AML-193 (cell line): ENCODE results near the gene CACYBP.

Source experiments
- DNase-seq, 2 experiments: peaks; one replicate each; lab custom pipeline; 2025; lab: John Stamatoyannopoulos, UW

Gene CACYBP

GRCh38 chr1:174971902-174972301 lies 27.8 kb upstream of the CACYBP start:
- DNase-seq, result no peak

DNA sequence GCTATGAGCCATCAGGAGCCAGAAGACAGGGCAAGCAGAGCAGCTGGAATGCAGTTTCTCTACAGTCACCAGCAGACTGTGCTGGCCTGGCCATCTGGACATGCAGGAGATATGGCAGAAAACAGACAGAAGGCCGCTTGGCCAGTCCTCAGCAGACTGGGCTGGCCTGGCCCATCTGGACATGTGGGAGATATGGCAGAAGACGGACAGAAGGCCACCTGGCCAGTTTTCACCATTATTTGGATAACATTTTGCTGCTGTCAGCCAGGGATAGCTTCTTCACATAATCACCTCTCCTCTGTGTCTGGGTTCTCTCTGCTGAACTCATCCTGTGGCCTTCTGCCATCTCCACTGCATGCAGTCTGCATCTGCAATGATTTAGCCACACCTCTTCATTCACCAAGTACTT lies 25.0 kb upstream of the CACYBP start:
- no peak for DNase-seq

GRCh38 chr1:174975764-174976163 lies 24.0 kb upstream of the CACYBP start:
- no peak for DNase-seq

DNA sequence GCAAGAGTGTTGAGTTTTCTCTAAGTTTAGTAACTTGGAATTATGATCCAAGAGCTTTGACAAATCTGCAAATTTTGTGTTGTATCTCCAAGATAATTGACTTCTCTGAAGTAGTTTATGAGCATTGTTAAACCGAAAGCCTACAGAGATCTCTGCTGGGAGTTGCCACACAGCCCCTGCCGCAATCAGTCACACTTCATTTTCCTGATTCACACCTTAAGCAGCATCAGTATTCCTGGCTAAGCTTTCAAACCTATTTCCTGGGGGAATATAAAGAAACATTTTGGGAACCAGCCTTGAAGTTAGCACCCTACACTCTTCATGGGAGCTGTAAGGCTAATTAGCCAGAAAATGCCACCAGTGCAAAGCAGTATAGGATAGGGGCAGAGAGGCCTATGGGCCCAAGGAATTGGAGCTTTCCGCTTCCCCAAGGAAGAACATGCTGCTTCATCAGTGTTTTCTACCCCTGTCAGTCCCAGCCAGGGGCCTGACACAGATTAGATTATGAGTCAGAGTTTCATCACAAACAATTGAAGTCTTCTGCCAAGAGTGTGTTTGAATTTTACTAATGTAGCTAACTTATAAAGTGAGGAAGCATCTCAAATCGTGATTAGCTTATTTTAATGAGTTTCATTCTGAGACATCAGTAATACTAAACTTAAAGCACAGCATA lies 23.2 kb upstream of the CACYBP start:
- no peak for DNase-seq

DNA sequence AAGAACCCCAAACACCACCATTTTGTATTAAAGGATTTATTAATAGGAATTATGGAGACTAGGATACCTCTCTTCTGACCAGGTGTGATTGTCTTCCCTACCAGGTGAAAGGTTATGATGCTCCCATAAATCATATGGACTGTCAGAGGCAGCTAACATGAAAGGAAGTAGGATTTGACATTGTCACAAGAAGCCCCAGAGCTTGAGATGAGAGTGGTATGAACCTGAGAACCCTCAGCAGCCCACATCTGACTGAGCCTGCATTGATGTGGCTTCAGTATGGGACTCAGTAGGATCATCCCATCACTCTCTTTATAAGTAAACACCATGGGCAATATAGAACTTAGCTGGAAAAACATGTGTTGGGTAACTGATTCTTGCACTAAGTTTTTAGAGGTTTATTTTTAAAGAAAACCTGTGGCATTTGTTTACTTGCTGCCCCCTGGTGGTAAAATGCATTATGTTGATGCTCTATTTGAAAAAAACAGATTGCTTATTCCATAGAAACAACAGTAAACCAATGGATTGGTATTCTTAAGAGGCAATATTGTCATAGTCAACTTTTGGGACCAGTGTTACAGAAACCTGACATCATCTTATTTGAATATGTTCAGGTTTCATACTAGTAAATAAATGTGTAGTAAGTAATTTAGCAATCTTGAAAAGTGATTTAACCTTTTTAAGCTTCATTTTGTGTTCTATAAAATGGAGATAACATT lies 16.6 kb upstream of the CACYBP start:
- DNase-seq, result peak; percentile 27 to 61

DNA sequence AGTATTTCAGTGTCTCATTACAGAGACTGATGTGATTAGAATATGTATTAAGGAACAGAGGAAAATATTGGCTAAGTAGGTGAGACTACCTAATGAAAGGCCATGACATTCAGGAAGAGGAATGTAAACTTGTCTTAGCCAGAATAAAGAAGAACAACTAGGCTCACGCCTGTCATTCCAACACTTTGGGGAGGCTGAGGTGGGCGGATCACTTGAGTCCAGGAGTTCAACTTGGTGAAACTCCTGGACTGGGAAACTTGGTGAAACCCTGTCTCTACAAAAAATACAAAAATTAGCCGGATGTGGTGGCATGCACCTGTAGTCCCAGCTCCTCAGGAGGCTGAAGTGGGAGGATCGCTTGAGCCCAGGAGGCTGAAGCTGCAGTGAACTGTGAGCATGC lies 14.8 kb upstream of the CACYBP start:
- no peak for DNase-seq

DNA sequence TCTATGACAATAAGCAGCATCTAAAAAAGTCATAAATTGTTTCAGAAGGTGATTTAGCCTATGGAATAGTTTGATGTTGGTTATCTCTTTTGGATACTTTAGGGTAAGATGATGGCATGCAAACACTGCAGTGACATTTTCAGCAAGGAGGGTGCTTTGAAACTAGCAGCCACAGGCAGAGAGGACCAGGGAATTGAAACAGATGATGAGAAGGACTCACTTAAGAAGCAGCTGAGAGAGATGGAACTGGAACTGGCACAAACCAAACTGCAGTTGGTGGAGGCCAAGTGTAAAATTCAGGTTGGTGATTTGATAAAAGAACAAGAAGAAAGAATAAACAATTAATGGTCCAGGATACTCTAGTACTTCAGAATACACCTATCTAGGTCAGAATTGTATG lies 11.2 kb upstream of the CACYBP start:
- DNase-seq, result no peak

- no peak for DNase-seq
Observed at GRCh38 chr1:174988986-174989385, 10.8 kb upstream of the CACYBP start.

DNA sequence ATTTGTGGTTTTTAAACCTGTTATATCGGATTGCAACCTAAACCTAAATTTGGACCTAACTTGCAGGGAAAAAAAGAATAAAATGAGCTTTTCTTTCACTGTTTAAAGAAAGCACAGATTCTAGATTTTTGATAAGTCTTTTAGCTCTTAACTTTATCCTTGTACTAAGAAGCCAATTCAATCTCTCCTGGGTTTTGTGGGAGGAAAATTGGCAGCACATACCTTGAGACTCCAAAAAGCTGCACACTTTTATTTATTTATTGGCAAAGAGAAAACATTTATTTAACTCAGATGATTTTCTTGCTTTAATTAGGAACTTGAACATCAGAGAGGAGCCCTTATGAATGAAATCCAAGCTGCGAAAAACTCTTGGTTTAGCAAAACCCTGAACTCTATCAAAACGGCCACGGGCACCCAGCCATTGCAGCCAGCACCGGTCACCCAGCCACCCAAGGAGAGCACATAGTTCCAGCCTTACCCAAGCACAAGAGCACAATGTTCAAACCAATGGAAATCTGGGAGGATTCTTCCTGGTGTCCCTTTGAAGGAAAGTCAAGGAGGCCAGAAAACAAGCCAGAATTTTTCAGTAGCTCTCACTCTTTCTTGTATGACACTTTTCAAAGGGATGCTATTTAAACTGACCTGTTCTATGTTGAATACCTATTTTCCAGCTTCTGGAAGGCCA lies 10.1 kb upstream of the CACYBP start:
- DNase-seq, result no peak

DNA sequence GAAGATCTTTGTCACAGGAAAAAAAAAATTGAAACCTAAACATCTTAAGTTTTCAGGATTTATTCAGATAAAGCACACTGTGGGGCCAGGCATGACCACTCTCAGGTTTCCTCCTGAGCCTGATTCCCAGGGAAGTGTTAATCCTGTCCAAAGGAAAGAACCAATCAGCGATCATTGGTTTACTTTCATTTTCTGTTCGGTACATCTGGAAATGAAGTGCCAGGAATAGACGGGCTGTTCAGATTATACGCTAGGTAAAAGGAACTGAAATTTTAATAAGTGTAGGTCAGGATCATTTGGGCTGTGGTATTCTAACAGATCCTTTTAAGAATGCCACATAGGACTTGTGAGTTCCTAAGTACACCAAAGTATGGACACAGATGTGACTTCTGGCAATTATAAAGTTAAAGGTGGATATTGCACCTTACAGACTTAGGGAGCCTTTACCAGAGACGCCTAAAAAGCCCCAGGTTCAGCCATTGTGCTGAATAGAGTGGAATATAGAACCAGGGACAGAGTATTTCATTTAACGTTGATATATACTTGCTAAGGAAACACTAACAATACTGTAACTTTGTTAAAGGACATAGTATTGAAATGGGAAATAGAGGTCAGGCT lies 9.3 kb upstream of the CACYBP start:
- peak; percentile 43 to 53 for DNase-seq

- DNase-seq, result no peak
Observed at GRCh38 chr1:174991473-174991872, 8.3 kb upstream of the CACYBP start.

DNA sequence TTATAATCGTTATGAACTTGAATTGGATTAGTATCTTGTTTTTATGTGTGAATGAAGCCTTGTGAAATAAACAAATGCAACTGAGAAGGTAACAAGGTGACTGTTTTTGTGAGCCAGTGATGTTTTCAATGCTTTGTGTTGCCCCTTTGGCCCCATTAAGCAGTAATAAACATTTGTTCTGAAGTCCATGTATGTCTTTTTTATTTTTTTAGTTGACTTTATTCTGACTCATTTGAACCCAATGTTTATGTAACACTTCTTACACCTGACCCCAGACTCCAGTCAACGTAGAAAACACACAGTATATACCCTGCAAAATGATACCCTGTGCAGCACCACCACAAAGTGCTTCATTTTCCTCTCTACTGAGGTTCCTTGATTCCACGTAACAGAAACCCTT lies 4.6 kb upstream of the CACYBP start:
- no peak for DNase-seq

- DNase-seq, result no peak
Observed at GRCh38 chr1:174995916-174996315, 3.8 kb upstream of the CACYBP start.

GRCh38 chr1:174996476-174996875 lies 3.3 kb upstream of the CACYBP start:
- no peak for DNase-seq

DNA sequence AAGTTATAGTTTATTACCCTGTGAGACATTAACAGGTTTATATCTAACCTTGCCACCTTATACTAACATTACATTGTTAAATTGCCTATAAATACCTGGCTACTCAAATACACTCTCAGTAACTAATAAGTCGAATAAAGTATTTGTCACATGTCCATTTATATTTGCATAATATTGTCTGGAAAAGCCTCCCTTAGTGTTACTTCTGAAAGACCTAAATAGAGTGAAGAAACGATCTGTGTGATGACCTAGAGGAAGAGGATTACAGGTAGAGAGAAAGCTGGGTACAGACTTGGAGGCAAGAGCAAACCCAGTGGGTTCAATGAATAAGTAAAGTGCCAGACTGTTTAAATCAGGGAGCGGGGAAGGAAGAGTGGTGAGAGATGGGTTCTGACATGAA lies 2.7 kb upstream of the CACYBP start:
- DNase-seq, result no peak

GRCh38 chr1:174998569-174999215 lies 1.1 kb upstream of the CACYBP start:
- peak; percentile 60 to 63 for DNase-seq

DNA sequence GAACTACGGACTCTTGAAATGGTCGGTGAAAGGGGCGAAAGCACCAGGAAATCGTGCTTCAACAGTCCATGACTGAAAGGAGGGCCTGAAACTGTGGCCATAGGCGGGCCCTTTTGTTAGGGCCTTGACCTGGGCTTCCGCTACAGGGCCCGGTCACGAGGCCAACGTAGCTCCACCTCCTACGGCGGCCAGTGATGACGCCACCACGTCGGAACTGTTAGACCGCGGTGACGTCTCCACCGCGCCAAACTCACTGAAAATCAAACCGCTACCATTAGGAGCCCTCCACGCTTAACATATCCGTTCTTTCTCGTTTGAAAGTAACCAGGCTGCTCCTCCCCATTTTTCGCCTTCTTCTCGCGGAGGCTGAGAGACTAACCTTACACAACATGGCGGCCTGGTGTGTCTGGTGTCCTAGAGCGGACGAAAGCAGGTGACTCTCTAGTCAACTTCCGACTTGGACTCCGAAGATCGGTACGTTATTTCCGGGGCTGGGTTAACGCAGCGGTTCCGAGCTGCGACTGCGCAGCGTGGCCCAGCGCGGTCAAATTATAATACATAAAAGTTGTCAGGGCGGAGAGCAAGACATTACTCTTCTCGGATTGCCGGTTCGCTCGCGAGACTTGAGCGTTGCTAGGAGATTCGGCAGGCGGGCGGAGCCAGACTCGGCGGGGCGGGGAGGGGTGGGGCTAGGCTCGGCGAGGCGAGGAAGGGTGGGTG lies 371 bp upstream of the CACYBP start:
- peak; percentile 95 for DNase-seq

- DNase-seq, result no peak
Observed at GRCh38 chr1:175000697-175001187, 995 bp downstream of the CACYBP start.

- no peak for DNase-seq
Observed at GRCh38 chr1:175002910-175003517, 3.3 kb downstream of the CACYBP start.

GRCh38 chr1:175003521-175003920 lies 3.8 kb downstream of the CACYBP start:
- no peak for DNase-seq
